Measurements from ENCODE around the gene C3orf18.

- TF ChIP-seq EZH2phosphoT487 (IDR thresholded peaks at IDR 0.05; ENCODE audit: low read depth): no peak
- TF ChIP-seq, protein P1, sequence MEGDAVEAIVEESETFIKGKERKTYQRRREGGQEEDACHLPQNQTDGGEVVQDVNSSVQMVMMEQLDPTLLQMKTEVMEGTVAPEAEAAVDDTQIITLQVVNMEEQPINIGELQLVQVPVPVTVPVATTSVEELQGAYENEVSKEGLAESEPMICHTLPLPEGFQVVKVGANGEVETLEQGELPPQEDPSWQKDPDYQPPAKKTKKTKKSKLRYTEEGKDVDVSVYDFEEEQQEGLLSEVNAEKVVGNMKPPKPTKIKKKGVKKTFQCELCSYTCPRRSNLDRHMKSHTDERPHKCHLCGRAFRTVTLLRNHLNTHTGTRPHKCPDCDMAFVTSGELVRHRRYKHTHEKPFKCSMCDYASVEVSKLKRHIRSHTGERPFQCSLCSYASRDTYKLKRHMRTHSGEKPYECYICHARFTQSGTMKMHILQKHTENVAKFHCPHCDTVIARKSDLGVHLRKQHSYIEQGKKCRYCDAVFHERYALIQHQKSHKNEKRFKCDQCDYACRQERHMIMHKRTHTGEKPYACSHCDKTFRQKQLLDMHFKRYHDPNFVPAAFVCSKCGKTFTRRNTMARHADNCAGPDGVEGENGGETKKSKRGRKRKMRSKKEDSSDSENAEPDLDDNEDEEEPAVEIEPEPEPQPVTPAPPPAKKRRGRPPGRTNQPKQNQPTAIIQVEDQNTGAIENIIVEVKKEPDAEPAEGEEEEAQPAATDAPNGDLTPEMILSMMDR (IDR thresholded peaks at IDR 0.05; ENCODE audit: low read depth, low read length): no peak
Measured at GRCh38 chr3:50563867-50564266, 3.7 kb downstream of the C3orf18 start.
